Neuronal stem cell (in vitro differentiated cells): ENCODE measurements around the gene EDAR.

Experiments
- DNase-seq: peaks from one replicate; pipeline ENCODE4 v3.0.0-alpha.2; 2013; ENCODE audit warnings: low spot score
- H2AFZ ChIP-seq: one replicate; pipeline ENCODE4 v1.6.1; 2013; ENCODE audit warnings: mild to moderate bottlenecking, low read length, inconsistent platforms
- H2AK5ac ChIP-seq: 2 replicates; pipeline ENCODE4 v1.6.1; 2013; ENCODE audit warnings: low read depth, mild to moderate bottlenecking, inconsistent platforms, low read length, moderate library complexity, mixed read lengths
- H2BK120ac ChIP-seq: 2 replicates; pipeline ENCODE4 v1.6.1; 2013; ENCODE audit warnings: low read depth, mild to moderate bottlenecking, inconsistent platforms, low read length, moderate library complexity, mixed read lengths
- H2BK12ac ChIP-seq: one replicate; pipeline ENCODE4 v1.6.1; 2013; ENCODE audit warnings: low read length, inconsistent platforms
- H2BK15ac ChIP-seq: 2 replicates; pipeline ENCODE4 v1.6.1; 2013; ENCODE audit warnings: mild to moderate bottlenecking, low read length, inconsistent platforms, mixed read lengths
- H2BK5ac ChIP-seq: one replicate; pipeline ENCODE4 v1.6.1; 2013; ENCODE audit warnings: inconsistent platforms, mild to moderate bottlenecking, low read length, moderate library complexity
- H3K14ac ChIP-seq: one replicate; pipeline ENCODE4 v1.6.1; 2013; ENCODE audit warnings: low read length, inconsistent platforms
- H3K18ac ChIP-seq: 2 replicates; pipeline ENCODE4 v1.6.1; 2013; ENCODE audit warnings: low read length, inconsistent platforms
- H3K23ac ChIP-seq: 2 replicates; pipeline ENCODE4 v1.6.1; 2013; ENCODE audit warnings: low read depth, mild to moderate bottlenecking, mixed read lengths, low read length, inconsistent platforms; ENCODE audit not compliant: poor library complexity
- H3K27ac ChIP-seq: replicated peaks from 3 replicates; pipeline ENCODE4 v1.5.1; 2013; ENCODE audit warnings: low read length, inconsistent platforms
- H3K27me3 ChIP-seq, 3 experiments: 2 replicates each; pipeline ENCODE4 v1.6.1; 2013; ENCODE audit warnings: low read length in 3 of 3, mild to moderate bottlenecking in 2 of 3, inconsistent platforms in 1 of 3, low read depth in 1 of 3, mixed read lengths in 1 of 3, moderate library complexity in 1 of 3; ENCODE audit not compliant: control insufficient read depth in 3 of 3, insufficient read depth in 3 of 3
- H3K36me3 ChIP-seq, 2 donors: replicated peaks in 1 of 2; 2 replicates each; pipeline ENCODE4 v1.6.1; 2013; ENCODE audit warnings: low read length in 2 of 2; ENCODE audit not compliant: control insufficient read depth in 2 of 2, insufficient read depth in 2 of 2
- H3K4ac ChIP-seq: 2 replicates; pipeline ENCODE4 v1.6.1; 2013; ENCODE audit warnings: inconsistent platforms, mild to moderate bottlenecking, low read length, moderate library complexity
- H3K4me1 ChIP-seq, 2 donors: 1 replicate in 1 of 2; 2 replicates in 1 of 2; pipeline ENCODE4 v1.6.1; 2013; ENCODE audit warnings: low read length in 2 of 2, low read depth in 1 of 2; ENCODE audit not compliant: control insufficient read depth in 2 of 2, insufficient read depth in 1 of 2
- H3K4me2 ChIP-seq: one replicate; pipeline ENCODE4 v1.6.1; 2013; ENCODE audit warnings: mild to moderate bottlenecking, low read length, inconsistent platforms; ENCODE audit not compliant: insufficient read depth, poor library complexity, severe bottlenecking
- H3K4me3 ChIP-seq, 2 donors: 2 replicates each; pipeline ENCODE4 v1.5.1; 2013; ENCODE audit warnings: low read length in 2 of 2, mild to moderate bottlenecking in 2 of 2, inconsistent platforms in 1 of 2, moderate library complexity in 1 of 2
- H3K79me1 ChIP-seq: one replicate; pipeline ENCODE4 v1.6.1; 2013; ENCODE audit warnings: low read depth, mild to moderate bottlenecking, inconsistent platforms, low read length, moderate library complexity
- H3K9ac ChIP-seq: one replicate; pipeline ENCODE4 v1.6.1; 2013; ENCODE audit warnings: mild to moderate bottlenecking, low read depth, low read length, inconsistent platforms; ENCODE audit not compliant: poor library complexity
- H3K9me3 ChIP-seq, 2 donors: replicated peaks in 1 of 2; 2 replicates each; pipeline versions ENCODE3 to v1.6.1; 2013; ENCODE audit warnings: low read length in 2 of 2, mild to moderate bottlenecking in 2 of 2, inconsistent platforms in 1 of 2, low read depth in 1 of 2, mixed read lengths in 1 of 2, moderate library complexity in 1 of 2; ENCODE audit not compliant: control insufficient read depth in 2 of 2, insufficient read depth in 1 of 2
- H4K8ac ChIP-seq: one replicate; pipeline ENCODE4 v1.6.1; 2013; ENCODE audit warnings: low read depth, mild to moderate bottlenecking, inconsistent platforms, low read length, moderate library complexity
- H4K91ac ChIP-seq: one replicate; pipeline ENCODE4 v1.6.1; 2013; ENCODE audit warnings: low read length, low read depth, mild to moderate bottlenecking, inconsistent platforms; ENCODE audit not compliant: poor library complexity
- WGBS, 2 donors: extraction: QIAGEN DNeasy Blood & Tissue Kit; methylation state at CpG; one replicate each; pipeline ENCODE4 v1.1.7; 2013; ENCODE audit warnings: missing lambda C conversion rate in 2 of 2, mixed read lengths in 1 of 2; ENCODE audit not compliant: insufficient read length in 2 of 2, insufficient replicate concordance in 1 of 2; ENCODE audit errors: extremely low coverage in 2 of 2; 5-methylcytosine and 5-hydroxymethylcytosine counted together

The EDAR gene

DNA sequence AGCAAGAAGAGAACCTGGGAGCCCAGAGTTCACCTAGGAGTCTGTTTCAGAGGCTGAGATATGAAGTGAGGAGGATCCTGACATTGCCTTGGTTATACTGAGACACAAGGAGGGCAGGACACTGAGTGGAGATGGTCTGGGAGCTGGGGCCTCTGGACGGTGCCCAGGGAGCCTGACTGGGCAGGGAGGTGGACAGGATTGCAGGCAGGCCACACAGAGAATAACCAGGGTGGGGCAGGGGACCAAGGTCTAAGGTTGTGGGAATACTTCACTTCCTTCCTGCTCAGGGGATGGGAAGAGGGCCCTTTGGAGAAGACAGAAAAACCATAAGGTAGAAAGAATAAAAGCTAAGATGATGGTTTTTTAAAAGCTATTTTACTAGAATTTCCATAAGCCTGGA, 18.7 kb downstream of the EDAR start:
- no CpG with 5 or more reads among the region's 1 CpG for WGBS, 2 donors
- Histone ChIP-seq H2BK5ac (no peak overlapping the region), H3K27me3 (peaks cover 0 to 13% (median 0%) of the 10 kb centered on the region in 3 experiments), H2AFZ (no peak overlapping the region), H2BK12ac (no peak overlapping the region), H2AK5ac (no peak overlapping the region), H3K18ac (no peak overlapping the region), H3K4me3 (no peak overlapping the region), H3K4ac (no peak overlapping the region), H3K14ac (no peak overlapping the region), H4K91ac (no peak overlapping the region), H3K4me2 (no peak overlapping the region), H2BK15ac (no peak overlapping the region), H3K79me1 (no peaks in the 10 kb centered on the region), H3K9ac (no peak overlapping the region), H4K8ac (no peak overlapping the region), H2BK120ac (no peak overlapping the region), H3K9me3 (no peaks in the 10 kb centered on the region), H3K23ac (no peak overlapping the region), H3K36me3 (no peaks in the 10 kb centered on the region), H3K27ac (no peak overlapping the region), H3K4me1 (peaks cover 0 to 4% of the 10 kb centered on the region in 2 donors)
- DNase-seq: no peak

DNA sequence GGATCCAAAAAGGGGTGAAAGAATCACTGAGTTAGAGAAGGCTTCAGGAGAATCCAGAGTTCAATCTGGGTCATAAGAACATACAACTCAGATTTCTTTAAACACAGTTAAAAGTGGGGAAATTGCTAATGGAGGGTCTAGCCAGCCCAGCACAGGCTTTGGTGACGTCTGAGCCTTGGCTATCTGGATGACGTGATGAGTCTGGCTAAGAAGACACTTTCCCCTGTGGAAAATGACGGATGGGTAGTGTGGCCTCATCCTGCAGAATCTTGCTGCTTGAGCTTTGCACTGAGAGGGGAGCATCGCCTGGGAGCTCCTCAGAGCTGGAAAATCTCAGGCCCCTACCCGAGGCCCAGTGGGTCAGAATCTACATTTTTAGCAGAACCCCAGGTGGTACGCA, 19.2 kb downstream of the EDAR start:
- H2BK5ac ChIP-seq: no peak overlapping the region

DNA sequence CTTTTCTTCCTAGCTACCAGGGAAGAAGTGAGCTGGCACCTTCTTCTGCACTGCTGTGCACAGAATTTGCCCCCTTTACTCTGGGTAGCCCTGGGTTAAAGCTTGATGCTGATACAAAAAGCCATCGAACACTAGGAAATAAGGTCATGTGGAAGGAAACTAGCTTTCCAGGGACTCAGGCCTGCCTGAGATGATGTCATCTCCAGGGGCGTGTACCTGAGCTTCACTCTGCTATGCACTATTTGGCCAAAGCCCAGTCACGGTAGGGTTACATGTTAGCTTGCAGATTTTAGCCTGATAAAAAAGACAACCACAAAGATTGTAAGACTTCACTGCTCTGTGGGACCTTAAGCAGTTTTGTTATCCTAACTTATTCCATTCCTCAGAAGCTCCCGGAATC, 20.4 kb downstream of the EDAR start:
- H3K4ac ChIP-seq: no peak overlapping the region
- H4K91ac ChIP-seq: no peak overlapping the region
- no peak overlapping the region for H2BK12ac ChIP-seq
- no peak overlapping the region for H2AK5ac ChIP-seq
- no peaks in the 10 kb centered on the region for H3K9me3 ChIP-seq
- H2BK120ac ChIP-seq: no peak overlapping the region
- WGBS, 2 donors: no CpG with 5 or more reads among the region's 4 CpGs
- no peak overlapping the region for H3K4me3 ChIP-seq
- H3K36me3 ChIP-seq: no peaks in the 10 kb centered on the region
- no peak overlapping the region for H2BK5ac ChIP-seq
- H3K27ac ChIP-seq: no peak overlapping the region
- H3K14ac ChIP-seq: no peak overlapping the region
- H3K4me1 ChIP-seq: peaks cover 0 to 4% of the 10 kb centered on the region in 2 donors
- H2AFZ ChIP-seq: no peak overlapping the region
- H2BK15ac ChIP-seq: no peak overlapping the region
- no peak overlapping the region for H3K9ac ChIP-seq
- H3K4me2 ChIP-seq: no peak overlapping the region
- H3K79me1 ChIP-seq: no peaks in the 10 kb centered on the region
- H3K23ac ChIP-seq: no peak overlapping the region
- DNase-seq: no peak
- peaks cover 0 to 13% (median 0%) of the 10 kb centered on the region in 3 experiments for H3K27me3 ChIP-seq
- no peak overlapping the region for H3K18ac ChIP-seq
- no peak overlapping the region for H4K8ac ChIP-seq

More for the DNA sequence above, 19.2 kb downstream of the EDAR start:
- no CpG with 5 or more reads among the region's 6 CpGs for WGBS, 2 donors
- Histone ChIP-seq H2BK15ac (no peak overlapping the region), H4K8ac (no peak overlapping the region), H2AK5ac (no peak overlapping the region), H3K4me3 (no peak overlapping the region), H3K4ac (no peak overlapping the region), H2BK120ac (no peak overlapping the region), H3K18ac (no peak overlapping the region), H3K4me2 (no peak overlapping the region), H3K9me3 (no peaks in the 10 kb centered on the region), H3K23ac (no peak overlapping the region), H3K79me1 (no peaks in the 10 kb centered on the region), H4K91ac (no peak overlapping the region), H3K14ac (no peak overlapping the region), H2AFZ (no peak overlapping the region), H3K9ac (no peak overlapping the region), H3K36me3 (no peaks in the 10 kb centered on the region), H3K27me3 (peaks cover 0 to 13% (median 0%) of the 10 kb centered on the region in 3 experiments), H3K27ac (no peak overlapping the region), H3K4me1 (peaks cover 0 to 4% of the 10 kb centered on the region in 2 donors), H2BK12ac (no peak overlapping the region)
- DNase-seq: no peak

DNA sequence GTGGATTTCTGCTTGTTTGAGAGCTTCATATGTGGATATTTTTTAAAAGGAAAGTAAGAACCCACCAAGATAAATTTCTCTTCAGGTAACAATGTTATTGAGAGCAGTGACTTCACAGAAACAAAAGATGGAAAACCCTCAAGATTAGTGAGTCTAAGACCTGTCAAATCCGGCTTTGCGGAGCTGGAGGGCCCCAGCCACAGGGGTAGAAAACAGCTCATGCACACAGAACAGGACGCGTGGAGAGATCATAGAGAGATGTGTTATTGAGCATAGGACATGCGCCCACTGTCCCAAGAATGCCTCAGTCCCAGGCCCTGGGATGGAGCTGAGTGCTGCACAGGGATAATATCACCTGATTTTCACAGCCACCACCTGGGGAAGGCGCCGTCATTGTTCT, 21.3 kb downstream of the EDAR start:
- no peak overlapping the region for H2BK12ac ChIP-seq
- H3K27me3 ChIP-seq: peaks cover 0 to 13% (median 0%) of the 10 kb centered on the region in 3 experiments
- H3K18ac ChIP-seq: no peak overlapping the region
- no peaks in the 10 kb centered on the region for H3K9me3 ChIP-seq
- no peak overlapping the region for H3K4ac ChIP-seq
- peaks cover 0 to 4% of the 10 kb centered on the region in 2 donors for H3K4me1 ChIP-seq
- no peak overlapping the region for H2BK120ac ChIP-seq
- no peak for DNase-seq
- H2BK15ac ChIP-seq: no peak overlapping the region
- no peak overlapping the region for H3K23ac ChIP-seq
- H3K14ac ChIP-seq: no peak overlapping the region
- H3K4me2 ChIP-seq: no peak overlapping the region
- no peak overlapping the region for H4K91ac ChIP-seq
- WGBS, 2 donors: no CpG with 5 or more reads among the region's 7 CpGs
- H2AFZ ChIP-seq: no peak overlapping the region
- no peaks in the 10 kb centered on the region for H3K79me1 ChIP-seq
- no peaks in the 10 kb centered on the region for H3K36me3 ChIP-seq
- H3K9ac ChIP-seq: no peak overlapping the region
- no peak overlapping the region for H2BK5ac ChIP-seq
- H2AK5ac ChIP-seq: no peak overlapping the region
- no peak overlapping the region for H3K4me3 ChIP-seq
- no peak overlapping the region for H3K27ac ChIP-seq
- no peak overlapping the region for H4K8ac ChIP-seq
